Measurements from ENCODE around the gene ADM2. TPM values are rescaled to one million over a fixed set of nuclear protein-coding genes. Genes with fewer than 3 reads are reported as not detected.

The ADM2 gene
- total RNA-seq, 6 donors from 2014 or later, result 0.30 to 3.1 (median 1.6) TPM

GRCh38 chr22:50485221-50486131 is 4.1 kb downstream of the ADM2 start:
- peaks cover 0 to 22% (median 13%) of the 10 kb centered on the region in 4 donors for H3K27me3 ChIP-seq
- H3K36me3 ChIP-seq, result no peaks in the 10 kb centered on the region
- ATAC-seq (ENCODE audit: low FRiP score in 2 of 2) (peak in 1 of 2 donors; percentile 12), DNase-seq (peak; percentile 73 to 83)
- no peak overlapping the region for H3K27ac ChIP-seq
- 56 to 63% methylated on average over 23 to 26 of the region's 29 CpGs for WGBS, 2 donors
- no peak for TF ChIP-seq CTCF (IDR thresholded peaks at IDR 0.05)
- no peak for TF ChIP-seq EP300 (IDR thresholded peaks at IDR 0.05)
- no peak for TF ChIP-seq POLR2AphosphoS5 (IDR thresholded peaks at IDR 0.05)
- no peak for TF ChIP-seq POLR2A (IDR thresholded peaks at IDR 0.05)
- H3K4me3 ChIP-seq, result no peak overlapping the region
- H3K4me1 ChIP-seq, result peaks cover 12 to 17% (median 13%) of the 10 kb centered on the region in 4 donors
- H3K9me3 ChIP-seq, result no peaks in the 10 kb centered on the region

GRCh38 chr22:50486561-50487289 is 5.4 kb downstream of the ADM2 start, which contains the start of gene MIOX:
TSS of gene MIOX (plus strand) at chr22:50486859. CDS start at chr22:50486898, 39 bp downstream.
- H3K27ac ChIP-seq, result no peak within 1 kb of the TSS
- DNase-seq, result peak in 1 of 2 donors; percentile 72
- WGBS, 2 donors, result 70 to 75% methylated on average over 17 to 23 of the region's 23 CpGs
- TF ChIP-seq EP300 (IDR thresholded peaks at IDR 0.05), result no peak
- no peak for TF ChIP-seq POLR2AphosphoS5 (IDR thresholded peaks at IDR 0.05)
- no peak for TF ChIP-seq POLR2A (IDR thresholded peaks at IDR 0.05)
- TF ChIP-seq CTCF (IDR thresholded peaks at IDR 0.05), result no peak
- no peaks in the 10 kb centered on the region for H3K9me3 ChIP-seq
- H3K4me3 ChIP-seq, result no peak within 1 kb of the TSS
- peaks cover 5 to 12% (median 6%) of the 10 kb centered on the region in 4 donors for H3K4me1 ChIP-seq
- H3K27me3 ChIP-seq, result peaks cover 0 to 13% (median 7%) of the 10 kb centered on the region in 4 donors
- no peaks in the 10 kb centered on the region for H3K36me3 ChIP-seq
- ATAC-seq (ENCODE audit: low FRiP score in 2 of 2), result no peak

GRCh38 chr22:50487290-50488005 is 6.1 kb downstream of the ADM2 start:
- Histone ChIP-seq H3K4me3 (no peak overlapping the region), H3K27ac (no peak overlapping the region), H3K9me3 (no peaks in the 10 kb centered on the region), H3K4me1 (peaks cover 0 to 5% (median 0%) of the 10 kb centered on the region in 4 donors), H3K27me3 (peaks cover 0 to 6% (median under 1%) of the 10 kb centered on the region in 4 donors), H3K36me3 (no peaks in the 10 kb centered on the region)
- peak in 1 of 2 donors; percentile 70 for DNase-seq
- 68 to 84% methylated on average over 12 to 23 of the region's 23 CpGs for WGBS, 2 donors
- no peak for TF ChIP-seq POLR2AphosphoS5 (IDR thresholded peaks at IDR 0.05)
- TF ChIP-seq EP300 (IDR thresholded peaks at IDR 0.05), result no peak
- TF ChIP-seq CTCF (IDR thresholded peaks at IDR 0.05), result no peak
- TF ChIP-seq POLR2A (IDR thresholded peaks at IDR 0.05), result no peak
- no peak for ATAC-seq (ENCODE audit: low FRiP score in 2 of 2)

GRCh38 chr22:50488006-50488677 is 6.8 kb downstream of the ADM2 start:
- DNase-seq, result no peak
- H3K4me1 ChIP-seq, result peaks cover 0 to 5% (median 0%) of the 10 kb centered on the region in 4 donors
- H3K27me3 ChIP-seq, result no peaks in the 10 kb centered on the region
- no peaks in the 10 kb centered on the region for H3K36me3 ChIP-seq
- no peaks in the 10 kb centered on the region for H3K9me3 ChIP-seq
- WGBS, 2 donors, result 80 to 90% methylated on average over 4 to 9 of the region's 18 CpGs
- H3K4me3 ChIP-seq, result no peak overlapping the region
- TF ChIP-seq POLR2A (IDR thresholded peaks at IDR 0.05) (no peak), EP300 (IDR thresholded peaks at IDR 0.05) (no peak), CTCF (IDR thresholded peaks at IDR 0.05) (no peak), POLR2AphosphoS5 (IDR thresholded peaks at IDR 0.05) (no peak)
- ATAC-seq (ENCODE audit: low FRiP score in 2 of 2), result peak in 1 of 2 donors; percentile 5
- H3K27ac ChIP-seq, result no peak overlapping the region

Data from upper lobe of left lung (tissue), 6 donors.